ENCODE data around the gene SSH2. TPM values are rescaled to one million over a fixed set of nuclear protein-coding genes. Genes with fewer than 3 reads are reported as not detected.
A peak's percentile ranks its signal among the peaks of the same experiment; 100 is the strongest.

Gene SSH2
- total RNA-seq, 1 experiment from 2014 or later, result 8.5 TPM

DNA sequence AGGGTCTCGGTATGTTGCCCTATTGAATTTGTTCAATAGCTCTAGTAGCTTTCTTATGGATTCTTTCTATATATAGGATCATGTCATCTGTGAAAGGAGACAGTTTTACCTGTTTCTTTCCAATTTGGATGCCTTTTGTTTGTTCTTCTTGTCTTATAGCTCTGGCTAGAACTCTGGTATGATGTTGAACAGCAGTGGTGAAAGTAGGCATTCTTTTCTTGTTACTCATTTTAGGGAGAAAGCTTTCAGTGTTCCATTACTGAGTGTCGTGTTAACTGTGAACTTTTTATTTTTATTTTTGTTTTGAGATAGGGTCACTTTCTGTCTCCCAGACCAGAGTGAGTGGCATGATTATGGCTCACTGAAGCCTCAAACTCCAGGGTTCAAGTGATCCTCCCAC, 32.6 kb upstream of the SSH2 start:
- H3K9me3 ChIP-seq (ENCODE audit: low read length), result no peaks in the 10 kb centered on the region
- ChIA-PET CTCF (interaction anchor here (0.6 kb wide), 1 partner anchor 135 kb away, joined by 4 read pairs; no protein-coding TSS in a partner anchor), POLR2A (ENCODE audit: unreplicated experiment) (no interaction called here)
- no peaks in the 10 kb centered on the region for H3K27me3 ChIP-seq (ENCODE audit: low read length)
- H4K20me1 ChIP-seq (ENCODE audit: low read length), result no peaks in the 10 kb centered on the region
- H3K4me2 ChIP-seq (ENCODE audit: low read length), result no peak overlapping the region
- H3K9me2 ChIP-seq (replicated peaks; ENCODE audit: low read length), result no peaks in the 10 kb centered on the region
- H2AFZ ChIP-seq (ENCODE audit: low read length), result no peak overlapping the region
- no peaks in the 10 kb centered on the region for H3K36me3 ChIP-seq (ENCODE audit: low read depth, low read length)
- DNase-seq (no peak), ATAC-seq (no peak)
- H3K79me2 ChIP-seq (ENCODE audit: low read length), result no peaks in the 10 kb centered on the region
- no peak overlapping the region for H3K27ac ChIP-seq (ENCODE audit: low read length)
- intact Hi-C loops (cut with micrococcal nuclease), result no loop called here
- TF ChIP-seq, protein P1, sequence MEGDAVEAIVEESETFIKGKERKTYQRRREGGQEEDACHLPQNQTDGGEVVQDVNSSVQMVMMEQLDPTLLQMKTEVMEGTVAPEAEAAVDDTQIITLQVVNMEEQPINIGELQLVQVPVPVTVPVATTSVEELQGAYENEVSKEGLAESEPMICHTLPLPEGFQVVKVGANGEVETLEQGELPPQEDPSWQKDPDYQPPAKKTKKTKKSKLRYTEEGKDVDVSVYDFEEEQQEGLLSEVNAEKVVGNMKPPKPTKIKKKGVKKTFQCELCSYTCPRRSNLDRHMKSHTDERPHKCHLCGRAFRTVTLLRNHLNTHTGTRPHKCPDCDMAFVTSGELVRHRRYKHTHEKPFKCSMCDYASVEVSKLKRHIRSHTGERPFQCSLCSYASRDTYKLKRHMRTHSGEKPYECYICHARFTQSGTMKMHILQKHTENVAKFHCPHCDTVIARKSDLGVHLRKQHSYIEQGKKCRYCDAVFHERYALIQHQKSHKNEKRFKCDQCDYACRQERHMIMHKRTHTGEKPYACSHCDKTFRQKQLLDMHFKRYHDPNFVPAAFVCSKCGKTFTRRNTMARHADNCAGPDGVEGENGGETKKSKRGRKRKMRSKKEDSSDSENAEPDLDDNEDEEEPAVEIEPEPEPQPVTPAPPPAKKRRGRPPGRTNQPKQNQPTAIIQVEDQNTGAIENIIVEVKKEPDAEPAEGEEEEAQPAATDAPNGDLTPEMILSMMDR (conservative IDR thresholded peaks at IDR 0.05; ENCODE audit: low read depth, low read length), result no peak
- TF ChIP-seq EZH2phosphoT487 (IDR thresholded peaks at IDR 0.05; ENCODE audit: borderline replicate concordance, low read length) (no peak), EZH2 (IDR thresholded peaks at IDR 0.05; ENCODE audit: low read length, unreplicated experiment) (no peak)
- no peaks in the 10 kb centered on the region for H3F3A ChIP-seq (ENCODE audit: low read length, unreplicated experiment)
- H3K9ac ChIP-seq (ENCODE audit: low read length), result no peak overlapping the region
- H3K4me3 ChIP-seq (ENCODE audit: low read length), result no peak overlapping the region
- no TSS peak for BruUV-seq (replicated peaks)
- H3K4me1 ChIP-seq (ENCODE audit: insufficient read depth, low read length), result peaks cover 19% of the 10 kb centered on the region

- no peak overlapping the region for H3K4me3 ChIP-seq (ENCODE audit: low read length)
- H3K4me2 ChIP-seq (ENCODE audit: low read length), result peak overlapping the region; percentile 48
- H3K27me3 ChIP-seq (ENCODE audit: low read length), result no peaks in the 10 kb centered on the region
- POLR2A ChIA-PET (ENCODE audit: unreplicated experiment), result no interaction called here
- H3K36me3 ChIP-seq (ENCODE audit: low read depth, low read length), result no peaks in the 10 kb centered on the region
- CTCF ChIA-PET, result interaction anchor here (0.6 kb wide), 1 partner anchor 606 kb away, joined by 6 read pairs; no protein-coding TSS in a partner anchor
- DNase-seq (no peak), ATAC-seq (peak; percentile 24)
- no peak overlapping the region for H2AFZ ChIP-seq (ENCODE audit: low read length)
- no peak overlapping the region for H3K9ac ChIP-seq (ENCODE audit: low read length)
- H3K9me2 ChIP-seq (replicated peaks; ENCODE audit: low read length), result no peaks in the 10 kb centered on the region
- H3K9me3 ChIP-seq (ENCODE audit: low read length), result no peaks in the 10 kb centered on the region
- intact Hi-C loops (cut with micrococcal nuclease), result no loop called here
- peak overlapping the region; percentile 82 for H3K27ac ChIP-seq (ENCODE audit: low read length)
- no peaks in the 10 kb centered on the region for H3K79me2 ChIP-seq (ENCODE audit: low read length)
- no TSS peak for BruUV-seq (replicated peaks)
- H4K20me1 ChIP-seq (ENCODE audit: low read length), result no peaks in the 10 kb centered on the region
- peaks cover 19% of the 10 kb centered on the region for H3K4me1 ChIP-seq (ENCODE audit: insufficient read depth, low read length)
- H3F3A ChIP-seq (ENCODE audit: low read length, unreplicated experiment), result no peaks in the 10 kb centered on the region
- TF ChIP-seq, protein P1 (conservative IDR thresholded peaks at IDR 0.05; ENCODE audit: low read depth, low read length), result no peak
- no peak for TF ChIP-seq EZH2 (IDR thresholded peaks at IDR 0.05; ENCODE audit: low read length, unreplicated experiment)
- TF ChIP-seq EZH2phosphoT487 (IDR thresholded peaks at IDR 0.05; ENCODE audit: borderline replicate concordance, low read length), result no peak
Measured at GRCh38 chr17:29959658-29960337, 29.8 kb upstream of the SSH2 start.

Measured in PC-3 (cell line).